Measurements from ENCODE around the gene CDYL2. TPM values are rescaled to one million over a fixed set of nuclear protein-coding genes. Genes with fewer than 3 reads are reported as not detected.

CDYL2 gene
- total RNA-seq: 6.5 and 7.5 TPM in 2 replicates

DNA sequence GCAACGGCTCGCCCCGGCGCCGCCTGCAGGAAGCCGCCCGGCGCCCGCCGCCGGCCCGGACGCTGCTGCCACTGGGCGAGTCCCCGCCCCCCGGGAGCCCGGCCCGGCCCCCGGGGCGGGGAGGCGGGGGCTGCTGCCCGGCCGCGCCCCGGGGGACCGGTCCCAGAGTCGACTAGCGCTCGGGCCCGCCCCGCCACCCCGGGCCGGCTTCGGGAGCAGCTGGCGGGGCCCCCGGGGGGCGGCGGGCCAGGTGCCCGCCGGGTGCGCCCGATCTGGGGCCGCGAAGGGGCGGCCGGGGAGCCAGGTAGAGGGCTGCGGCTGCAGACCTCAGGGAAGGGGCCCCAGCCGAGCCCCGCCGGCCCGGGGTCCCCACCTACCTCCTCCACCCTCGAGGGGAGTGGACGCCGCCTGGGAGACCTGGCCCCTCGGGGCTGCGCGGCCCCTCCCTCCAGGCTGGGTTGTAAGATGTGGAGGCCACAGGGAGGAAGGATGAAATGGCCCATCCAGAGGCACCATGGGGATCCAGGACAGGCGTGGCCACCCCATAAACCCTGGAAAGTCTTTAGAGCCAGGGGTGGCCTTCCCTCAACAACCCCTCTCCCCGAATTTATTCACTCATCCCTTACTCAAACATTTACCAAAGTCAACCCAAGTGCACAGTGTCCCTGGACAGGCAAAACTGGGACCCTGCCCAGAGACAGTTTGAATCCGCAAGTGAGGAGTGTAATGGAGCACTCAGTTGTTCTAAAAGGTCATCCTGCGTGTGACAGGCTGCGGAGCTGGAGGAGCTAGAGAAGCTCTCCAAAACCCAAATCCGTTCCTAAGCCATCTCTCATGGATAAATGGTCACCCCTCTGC is at the start of gene CDYL2:
CDYL2 (minus strand) TSS at position 73 of the 858 bp plus-strand sequence. CDS start 425 bp downstream, outside the sequence.

Other genes starting within 250 kb of the CDYL2 start
- gene CMC2, start 202.3 kb upstream of the CDYL2 start, total RNA-seq: 33.5 and 76.1 TPM in 2 replicates
- 15.8 and 64.0 TPM in 2 replicates for gene CENPN, start 202.6 kb upstream of the CDYL2 start, total RNA-seq
- 41.4 and 47.4 TPM in 2 replicates for gene ATMIN, start 231.2 kb upstream of the CDYL2 start, total RNA-seq